Measurements from ENCODE around the gene PLA2G4E. TPM values are rescaled to one million over a fixed set of nuclear protein-coding genes. Genes with fewer than 3 reads are reported as not detected.

The PLA2G4E gene
- total RNA-seq, 4 donors from 2014 or later = not detected

- Histone ChIP-seq H3K4me3 (replicated peaks in 1 of 3) (no peak overlapping the region), H3K9me3 (no peaks in the 10 kb centered on the region), H3K27ac (peak overlapping the region in 1 of 3 donors; percentile 41), H3K36me3 (peaks cover 6 to 9% of the 10 kb centered on the region in 2 donors), H3K27me3 (no peaks in the 10 kb centered on the region), H3K4me1 (peaks cover 15 to 44% of the 10 kb centered on the region in 2 donors)
- peak in 1 of 2 donors; percentile 32 for DNase-seq
- 71 to 80% methylated on average over 21 of the region's 21 CpGs for WGBS, 2 donors
- TF ChIP-seq CTCF (IDR thresholded peaks at IDR 0.05) = no peak
- TF ChIP-seq POLR2A (IDR thresholded peaks at IDR 0.05) = no peak
- intact Hi-C loops (cut with DNase I) = no loop called here
Measured at GRCh38 chr15:41955807-41956525, 64.9 kb downstream of the PLA2G4E start.

- H3K9me3 ChIP-seq = no peaks in the 10 kb centered on the region
- H3K27me3 ChIP-seq = no peaks in the 10 kb centered on the region
- intact Hi-C loops (cut with DNase I) = no loop called here
- no peak for DNase-seq
- H3K27ac ChIP-seq = no peak overlapping the region
- no peak for TF ChIP-seq CTCF (IDR thresholded peaks at IDR 0.05)
- TF ChIP-seq POLR2A (IDR thresholded peaks at IDR 0.05) = no peak
- H3K4me1 ChIP-seq = peaks cover 24 to 53% of the 10 kb centered on the region in 2 donors
- 82 to 96% methylated on average over 6 to 7 of the region's 7 CpGs for WGBS, 2 donors
- peaks cover 6 to 9% of the 10 kb centered on the region in 2 donors for H3K36me3 ChIP-seq
- no peak overlapping the region for H3K4me3 ChIP-seq (replicated peaks in 1 of 3)
Measured at GRCh38 chr15:41955100-41955499, 65.7 kb downstream of the PLA2G4E start.

- Histone ChIP-seq H3K4me1 (peaks cover 30 to 64% of the 10 kb centered on the region in 2 donors), H3K27ac (no peak overlapping the region), H3K4me3 (replicated peaks in 1 of 3) (no peak overlapping the region), H3K9me3 (no peaks in the 10 kb centered on the region), H3K27me3 (no peaks in the 10 kb centered on the region), H3K36me3 (peaks cover 6 to 9% of the 10 kb centered on the region in 2 donors)
- WGBS, 2 donors = 85 to 93% methylated on average over 5 to 6 of the region's 6 CpGs
- no peak for DNase-seq
- no peak for TF ChIP-seq POLR2A (IDR thresholded peaks at IDR 0.05)
- TF ChIP-seq CTCF (IDR thresholded peaks at IDR 0.05) = no peak
- intact Hi-C loops (cut with DNase I) = no loop called here
Measured at GRCh38 chr15:41954036-41954435, 66.8 kb downstream of the PLA2G4E start.

GRCh38 chr15:41952013-41952563 is 68.8 kb downstream of the PLA2G4E start:
- Histone ChIP-seq H3K4me1 (peaks cover 21 to 50% of the 10 kb centered on the region in 2 donors), H3K27ac (peak overlapping the region in 2 of 3 donors; percentile 15 to 78), H3K27me3 (no peaks in the 10 kb centered on the region), H3K9me3 (no peaks in the 10 kb centered on the region), H3K4me3 (replicated peaks in 1 of 3) (no peak overlapping the region), H3K36me3 (peaks cover 6 to 9% of the 10 kb centered on the region in 2 donors)
- WGBS, 2 donors = 90 to 94% methylated on average over 10 to 12 of the region's 12 CpGs
- TF ChIP-seq CTCF (IDR thresholded peaks at IDR 0.05) = no peak
- no peak for TF ChIP-seq POLR2A (IDR thresholded peaks at IDR 0.05)
- intact Hi-C loops (cut with DNase I) = no loop called here
- DNase-seq = no peak

GRCh38 chr15:41951571-41951970 is 69.3 kb downstream of the PLA2G4E start:
- TF ChIP-seq POLR2A (IDR thresholded peaks at IDR 0.05) (no peak), CTCF (IDR thresholded peaks at IDR 0.05) (no peak)
- H3K36me3 ChIP-seq = peaks cover 6 to 9% of the 10 kb centered on the region in 2 donors
- peak overlapping the region in 2 of 3 donors; percentile 15 to 78 for H3K27ac ChIP-seq
- no peak overlapping the region for H3K4me3 ChIP-seq (replicated peaks in 1 of 3)
- no peak for DNase-seq
- intact Hi-C loops (cut with DNase I) = no loop called here
- no peaks in the 10 kb centered on the region for H3K9me3 ChIP-seq
- peaks cover 17 to 47% of the 10 kb centered on the region in 2 donors for H3K4me1 ChIP-seq
- 38 to 44% methylated on average over 2 of the region's 2 CpGs for WGBS, 2 donors
- no peaks in the 10 kb centered on the region for H3K27me3 ChIP-seq
